ENCODE data around the gene OR2F1.

OR2F1 gene

DNA sequence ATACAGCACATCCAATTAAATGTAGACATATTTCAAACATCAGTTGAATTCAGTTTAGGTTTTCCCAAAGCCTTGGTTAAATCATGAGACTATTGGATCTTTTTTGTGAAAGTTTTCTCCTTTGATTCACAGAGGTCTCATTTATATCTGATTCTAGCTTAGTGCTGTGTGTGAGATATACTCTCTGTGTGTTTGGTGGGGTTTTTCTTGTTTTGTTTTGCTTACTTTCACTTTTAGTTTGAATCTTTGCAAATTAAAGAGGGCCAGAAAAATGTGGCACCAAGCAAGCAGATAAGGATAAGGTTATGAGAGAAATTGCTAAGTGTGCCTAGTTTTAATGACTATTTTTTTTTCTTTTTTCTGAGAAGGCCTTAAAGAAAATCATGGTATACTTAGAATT lies 32.9 kb downstream of the OR2F1 start:
- TF ChIP-seq CTCF (IDR thresholded peaks at IDR 0.05; ENCODE audit: control insufficient read depth, extremely low read depth, insufficient read depth): no peak

DNA sequence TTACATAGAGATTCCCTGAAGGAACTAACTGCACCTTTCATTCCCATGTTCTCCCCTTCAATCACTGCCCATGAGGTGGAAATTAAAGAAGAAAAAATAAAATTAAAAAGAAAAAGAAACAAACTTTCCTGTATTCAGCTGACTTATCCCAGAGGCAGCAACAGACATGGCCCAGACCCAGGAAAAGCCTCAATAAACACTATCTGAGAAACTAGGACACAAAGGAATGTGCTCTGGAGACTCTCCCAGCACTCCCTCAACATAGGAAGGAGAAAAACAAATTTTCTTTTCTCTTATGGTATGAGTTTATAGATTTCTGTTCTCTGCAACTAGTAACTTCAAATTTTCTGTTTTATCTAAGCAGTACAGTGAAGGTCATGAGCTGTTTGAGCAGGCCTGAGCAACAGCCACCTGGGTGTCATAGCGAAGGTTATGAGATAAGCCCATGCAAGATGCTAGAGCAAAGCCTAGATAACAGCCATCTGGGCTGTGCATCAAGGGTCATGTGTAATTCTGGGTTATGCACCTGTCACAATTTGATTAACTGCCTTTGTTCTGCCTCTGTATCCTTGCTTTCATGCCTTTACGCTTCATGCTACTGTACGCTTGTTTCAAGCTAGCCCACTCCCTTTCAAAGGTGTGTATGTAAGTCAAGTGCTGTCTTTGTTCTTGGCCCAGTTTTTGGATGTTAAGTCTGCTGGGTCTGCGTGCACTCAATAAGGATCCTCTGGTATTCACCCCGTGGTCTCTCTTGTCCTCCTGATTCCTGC lies 34.5 kb downstream of the OR2F1 start:
- no peak for TF ChIP-seq CTCF (IDR thresholded peaks at IDR 0.05; ENCODE audit: control insufficient read depth, extremely low read depth, insufficient read depth)
- no peak overlapping the region for H3K4me3 ChIP-seq (ENCODE audit: low read depth, low read length)
- no peak for DNase-seq (ENCODE audit: low read depth)

More for the DNA sequence above, 32.9 kb downstream of the OR2F1 start:
- no peak for DNase-seq (ENCODE audit: low read depth)
- no peak overlapping the region for H3K4me3 ChIP-seq (ENCODE audit: low read depth, low read length)

GRCh38 chr7:143992670-143993069 lies 38.0 kb downstream of the OR2F1 start:
- TF ChIP-seq CTCF (IDR thresholded peaks at IDR 0.05; ENCODE audit: control insufficient read depth, extremely low read depth, insufficient read depth): no peak
- DNase-seq (ENCODE audit: low read depth): no peak
- no peak overlapping the region for H3K4me3 ChIP-seq (ENCODE audit: low read depth, low read length)

DNA sequence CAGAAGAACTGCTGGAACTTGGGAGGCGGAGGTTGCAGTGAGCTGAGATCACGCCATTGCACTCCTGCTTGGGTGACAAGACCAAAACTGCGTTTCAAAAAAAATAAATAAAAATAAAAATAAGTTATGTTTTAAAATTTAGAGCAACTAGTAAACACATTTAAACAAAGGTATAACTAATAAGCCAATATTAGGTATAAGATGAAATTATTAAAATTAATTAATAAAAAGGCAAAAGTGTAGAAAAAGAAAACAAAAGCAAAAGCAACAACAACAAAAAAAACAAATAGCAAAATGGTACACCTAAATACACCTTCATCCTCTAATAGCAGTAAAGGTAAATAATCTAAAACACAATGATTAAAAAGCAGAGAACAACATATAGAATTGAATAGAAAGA lies 39.3 kb downstream of the OR2F1 start:
- DNase-seq (ENCODE audit: low read depth): no peak
- no peak for TF ChIP-seq CTCF (IDR thresholded peaks at IDR 0.05; ENCODE audit: control insufficient read depth, extremely low read depth, insufficient read depth)
- H3K4me3 ChIP-seq (ENCODE audit: low read depth, low read length): no peak overlapping the region

GRCh38 chr7:144000020-144000419 lies 45.4 kb downstream of the OR2F1 start, which contains the start of gene OR6B1:
Gene OR6B1 (plus strand): TSS chr7:144000320. CDS start chr7:144003997, 3,677 bp downstream.
- no peak for DNase-seq (ENCODE audit: low read depth)
- no peak for TF ChIP-seq CTCF (IDR thresholded peaks at IDR 0.05; ENCODE audit: control insufficient read depth, extremely low read depth, insufficient read depth)
- H3K4me3 ChIP-seq (ENCODE audit: low read depth, low read length): no peak within 1 kb of the TSS

DNA sequence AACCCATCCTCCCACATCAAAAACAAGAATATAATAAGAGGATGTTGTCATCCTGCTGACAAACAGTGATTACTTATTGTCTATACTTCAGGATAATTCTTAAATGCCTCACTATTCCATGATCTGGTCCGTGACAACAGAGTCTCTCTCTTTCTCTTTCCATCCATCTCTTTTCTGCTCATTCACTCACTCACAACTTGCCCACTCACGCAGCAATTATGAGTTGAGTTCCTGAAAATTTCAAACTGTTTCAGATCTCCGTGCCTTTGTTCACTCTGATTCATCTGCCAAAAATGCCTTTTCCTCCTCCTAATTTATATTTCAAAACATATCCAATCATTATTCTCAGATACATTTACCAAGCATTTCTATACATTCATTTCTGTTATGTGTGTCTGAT lies 46.9 kb downstream of the OR2F1 start:
- no peak for DNase-seq (ENCODE audit: low read depth)
- no peak for TF ChIP-seq CTCF (IDR thresholded peaks at IDR 0.05; ENCODE audit: control insufficient read depth, extremely low read depth, insufficient read depth)
- H3K4me3 ChIP-seq (ENCODE audit: low read depth, low read length): no peak overlapping the region

GRCh38 chr7:144004703-144005102 lies 50.1 kb downstream of the OR2F1 start:
- TF ChIP-seq CTCF (IDR thresholded peaks at IDR 0.05; ENCODE audit: control insufficient read depth, extremely low read depth, insufficient read depth): no peak
- no peak for DNase-seq (ENCODE audit: low read depth)
- no peak overlapping the region for H3K4me3 ChIP-seq (ENCODE audit: low read depth, low read length)
